BLaER1 treated with 17β-estradiol and CSF1 and Interleukin-3, amounts not matched to agents 10 nM and 100 nM (cell line): ENCODE results near the gene TNS1.

Experiments
- H3K27ac ChIP-seq, 11 experiments: shearing (Covaris generic); formaldehyde crosslinking; 2 replicates each; pipeline ENCODE4 v1.8.1; 2022
- H3K27me3 ChIP-seq, 11 experiments: shearing (Covaris generic); formaldehyde crosslinking; 2 replicates each; pipeline ENCODE4 v1.8.1; 2022
- H3K36me3 ChIP-seq, 11 experiments: shearing (Covaris generic); formaldehyde crosslinking; 2 replicates each; pipeline ENCODE4 v1.8.1; 2022
- H3K4me1 ChIP-seq, 10 experiments: shearing (Covaris generic); formaldehyde crosslinking; 2 replicates each; pipeline ENCODE4 v1.8.1; 2022
- H3K4me2 ChIP-seq, 11 experiments: shearing (Covaris generic); formaldehyde crosslinking; 2 replicates each; pipeline ENCODE4 v1.8.1; 2022
- H3K4me3 ChIP-seq, 10 experiments: shearing (Covaris generic); formaldehyde crosslinking; 2 replicates each; pipeline ENCODE4 v1.8.1; 2022
- H3K9ac ChIP-seq, 11 experiments: shearing (Covaris generic); formaldehyde crosslinking; 2 replicates each; pipeline ENCODE4 v1.8.1; 2022
- H3K9me3 ChIP-seq, 11 experiments: shearing (Covaris generic); formaldehyde crosslinking; replicated peaks in 1 of 11; 2 replicates each; pipeline ENCODE4 v1.8.1; 2022
- H4K20me1 ChIP-seq, 11 experiments: shearing (Covaris generic); formaldehyde crosslinking; 2 replicates each; pipeline ENCODE4 v1.8.1; 2022
- Cebpa-rat ChIP-seq, 11 experiments: shearing (Covaris generic); IDR thresholded peaks; 2 replicates each; pipeline ENCODE4 v1.8.1; 2022

TNS1 gene

DNA sequence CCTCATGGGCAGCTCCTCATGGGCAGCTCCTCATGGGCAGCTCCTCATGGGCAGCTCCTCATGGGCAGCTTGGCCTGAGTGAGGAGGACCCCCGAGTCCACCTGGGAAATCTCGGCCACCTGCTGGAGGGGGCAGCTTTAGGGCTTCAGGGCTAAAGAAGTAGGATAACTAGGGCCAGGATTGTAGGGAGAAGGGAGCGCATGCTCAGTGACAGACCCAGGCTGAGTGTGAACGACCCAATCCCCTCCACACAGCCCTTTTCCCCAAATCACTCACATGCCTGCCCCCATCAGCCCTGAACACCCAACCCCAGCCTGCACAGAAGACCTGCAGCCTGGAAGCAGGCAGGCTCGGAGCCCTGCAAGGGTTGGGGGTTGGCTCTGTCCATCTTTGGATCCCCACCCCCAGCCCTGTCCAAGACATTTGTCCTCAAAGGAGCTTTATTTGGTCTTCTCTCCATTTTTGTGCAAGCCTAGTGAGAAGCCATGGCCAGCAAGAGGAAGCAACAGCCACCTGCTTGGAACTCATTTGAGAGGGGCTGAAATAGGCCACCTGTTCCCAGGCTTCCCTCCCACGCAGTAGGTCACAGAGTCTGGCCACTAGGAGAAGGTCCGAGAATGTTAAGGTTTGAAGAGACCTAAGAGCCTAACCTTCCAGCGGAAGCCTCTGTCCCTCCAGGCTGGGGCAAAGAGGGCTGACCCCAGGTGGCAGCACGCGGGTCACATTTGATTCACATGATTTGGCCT, 249.9 kb downstream of the TNS1 start:
- H3K4me2 ChIP-seq: no peak overlapping the region
- H3K27ac ChIP-seq: no peak overlapping the region
- no peak overlapping the region for H3K9ac ChIP-seq
- peaks cover 0 to 6% (median 0%) of the 10 kb centered on the region in 11 experiments; a peak in 1 of 22 replicates for H3K27me3 ChIP-seq
- H3K4me1 ChIP-seq: peaks cover 10 to 25% (median 14%) of the 10 kb centered on the region in 10 experiments
- H3K4me3 ChIP-seq: no peak overlapping the region
- no peaks in the 10 kb centered on the region for H3K36me3 ChIP-seq
- no peak for TF ChIP-seq Cebpa-rat (IDR thresholded peaks at IDR 0.05)
- peaks cover 0 to 5% (median 0%) of the 10 kb centered on the region in 11 experiments; a peak in 1 of 22 replicates for H4K20me1 ChIP-seq
- no peaks in the 10 kb centered on the region for H3K9me3 ChIP-seq

DNA sequence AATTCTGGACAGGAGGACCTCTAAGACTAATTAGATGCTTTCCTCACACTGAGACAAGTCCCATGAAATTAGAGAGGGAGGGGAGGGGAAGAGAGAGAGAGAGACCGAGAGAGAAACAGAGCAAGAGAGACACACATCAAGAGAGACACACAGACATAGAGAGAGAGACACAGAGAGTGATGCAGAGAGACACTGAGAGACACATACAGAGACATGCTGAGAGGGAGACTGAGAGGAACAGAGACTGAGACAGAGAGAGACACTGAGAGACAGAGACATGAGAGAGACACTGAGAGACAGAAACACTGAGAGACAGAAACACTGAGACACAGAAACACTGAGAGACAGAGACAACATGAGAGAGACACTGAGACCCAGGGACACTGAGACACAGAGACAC, 250.8 kb downstream of the TNS1 start:
- Histone ChIP-seq H3K27me3 (peaks cover 0 to 6% (median 0%) of the 10 kb centered on the region in 11 experiments; a peak in 1 of 22 replicates), H3K36me3 (no peaks in the 10 kb centered on the region), H3K9me3 (no peaks in the 10 kb centered on the region), H3K4me1 (peaks cover 10 to 25% (median 14%) of the 10 kb centered on the region in 10 experiments), H3K4me3 (no peak overlapping the region), H4K20me1 (peaks cover 0 to 5% (median 0%) of the 10 kb centered on the region in 11 experiments; a peak in 1 of 22 replicates), H3K27ac (no peak overlapping the region), H3K4me2 (no peak overlapping the region), H3K9ac (no peak overlapping the region)
- TF ChIP-seq Cebpa-rat (IDR thresholded peaks at IDR 0.05): no peak

DNA sequence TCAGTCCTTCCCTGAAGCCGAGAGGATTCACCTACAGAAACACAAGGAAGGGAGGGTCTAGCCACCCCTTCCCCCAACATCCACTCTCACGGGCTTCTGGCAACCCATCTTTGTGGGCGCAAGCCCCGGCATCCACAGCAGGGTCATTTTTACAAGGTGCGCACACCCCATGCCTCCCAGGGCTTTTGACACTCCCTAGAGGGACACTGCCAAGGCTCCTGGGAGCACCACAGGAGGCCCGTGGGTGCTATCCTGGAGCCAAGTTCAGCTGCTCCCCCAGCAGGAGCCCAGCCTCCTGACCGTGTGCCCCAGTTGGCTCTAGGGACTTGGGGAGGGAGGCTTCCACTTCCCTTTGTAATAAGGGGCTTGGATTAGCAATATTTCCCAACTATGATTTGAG, 251.6 kb downstream of the TNS1 start:
- TF ChIP-seq Cebpa-rat (IDR thresholded peaks at IDR 0.05): no peak
- H3K9me3 ChIP-seq: no peaks in the 10 kb centered on the region
- no peak overlapping the region for H3K27ac ChIP-seq
- H3K4me1 ChIP-seq: peaks cover 10 to 19% (median 13%) of the 10 kb centered on the region in 10 experiments; a peak in 19 of 20 replicates
- no peaks in the 10 kb centered on the region for H3K36me3 ChIP-seq
- H4K20me1 ChIP-seq: no peaks in the 10 kb centered on the region; a peak in 1 of 22 replicates
- peaks cover 0 to 6% (median 0%) of the 10 kb centered on the region in 11 experiments; a peak in 1 of 22 replicates for H3K27me3 ChIP-seq
- H3K4me3 ChIP-seq: no peak overlapping the region
- H3K9ac ChIP-seq: no peak overlapping the region
- no peak overlapping the region for H3K4me2 ChIP-seq
